Stimulated activated CD8-positive, alpha-beta memory T cell treated with anti-CD3 and anti-CD28 coated beads, Interleukin-2, amount 100 ng/mL, for 1 hour (primary cell): Measurements from ENCODE around the gene RCOR1.
"Not testable (repeated sequence)": the region's sequence is repeated elsewhere in the genome, so short reads cannot be mapped to it uniquely, and the experiment has no call there.

Experiments
- DNase-seq, 2 donors: peaks; one replicate each; pipeline ENCODE4 v3.0.0-alpha.2; 2020; ENCODE audit warnings: low read depth in 2 of 2

The RCOR1 gene

DNA sequence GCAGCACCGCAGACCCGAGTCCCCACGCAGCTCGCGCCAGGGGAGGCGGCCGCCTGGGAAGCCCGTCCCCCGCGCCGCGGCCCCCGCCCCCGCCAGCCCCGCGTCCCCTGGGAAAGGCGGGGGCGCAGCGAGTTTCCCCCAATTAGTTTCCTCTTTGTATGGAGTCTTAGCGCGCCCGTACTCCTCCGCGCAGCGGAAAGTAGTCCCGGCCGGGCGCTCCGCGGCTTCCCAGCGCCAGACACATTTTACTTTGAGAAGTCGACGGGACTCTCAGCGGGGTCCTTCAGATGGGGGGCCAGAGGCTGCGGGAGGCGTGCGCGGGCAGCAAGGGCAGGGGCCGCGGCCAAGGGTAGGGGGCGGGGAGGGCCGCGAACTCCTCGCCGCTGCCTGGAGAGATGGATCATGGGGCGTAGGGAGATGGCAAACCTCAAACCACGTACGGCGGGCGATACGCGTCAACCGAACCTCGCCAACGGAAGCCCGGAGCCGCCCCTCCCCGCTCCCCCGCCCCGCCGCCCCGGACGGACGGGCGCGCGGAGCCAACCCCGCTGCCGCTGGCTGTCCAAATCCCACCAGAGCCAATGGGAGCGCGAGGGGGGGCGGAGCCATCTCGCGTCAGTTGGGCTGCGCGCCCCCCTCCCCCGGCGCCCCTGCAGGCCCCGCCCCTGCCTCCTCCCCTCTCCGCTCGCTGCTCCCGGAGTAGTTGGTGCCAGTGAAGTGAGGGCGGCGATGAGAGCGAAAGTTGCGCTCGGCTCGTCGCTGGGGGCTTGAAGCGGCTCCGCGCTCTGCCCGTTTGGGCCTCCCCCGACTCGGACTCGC is at the start of gene RCOR1:
Gene RCOR1, plus strand, starts transcription at position 706 of the 819 bp plus-strand sequence. CDS start 238 bp downstream, outside the sequence.
- DNase-seq: peak; percentile 95 to 98

DNA sequence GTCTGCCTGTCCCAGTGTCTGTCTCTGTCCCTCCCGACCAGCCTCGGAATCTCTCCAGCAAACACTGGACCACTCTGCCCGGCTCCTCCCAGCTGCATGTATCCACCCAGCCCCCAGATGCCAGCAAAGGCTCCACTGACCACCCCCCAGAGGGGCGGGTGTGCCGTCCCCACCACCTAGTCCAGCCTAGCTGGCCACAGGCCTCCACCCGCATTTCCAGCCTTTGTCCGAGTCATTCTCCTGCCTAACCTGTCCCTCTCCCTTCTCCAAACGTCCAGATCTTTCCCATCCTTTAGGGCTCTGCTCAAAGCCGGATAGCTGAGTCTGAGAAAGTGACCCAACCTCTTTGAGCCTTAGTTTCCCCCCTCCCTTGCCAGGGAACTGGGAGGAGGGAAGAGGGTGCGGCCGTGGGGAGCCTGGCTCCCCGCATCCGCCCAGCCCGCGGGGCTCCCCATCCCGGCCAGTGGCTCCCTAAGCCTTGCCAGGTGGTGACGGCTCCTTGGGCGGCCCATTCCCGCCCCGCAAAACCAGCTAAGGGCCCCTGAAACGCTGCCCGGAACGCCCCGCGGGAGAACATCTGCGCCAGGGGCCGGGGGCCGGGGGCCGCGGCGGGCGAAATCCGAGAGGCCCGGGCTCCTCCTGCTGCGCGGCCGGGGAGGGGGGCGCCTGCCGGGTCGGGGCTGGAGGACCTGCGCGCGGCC is 48.3 kb upstream of the RCOR1 start:
- no peak for DNase-seq

DNA sequence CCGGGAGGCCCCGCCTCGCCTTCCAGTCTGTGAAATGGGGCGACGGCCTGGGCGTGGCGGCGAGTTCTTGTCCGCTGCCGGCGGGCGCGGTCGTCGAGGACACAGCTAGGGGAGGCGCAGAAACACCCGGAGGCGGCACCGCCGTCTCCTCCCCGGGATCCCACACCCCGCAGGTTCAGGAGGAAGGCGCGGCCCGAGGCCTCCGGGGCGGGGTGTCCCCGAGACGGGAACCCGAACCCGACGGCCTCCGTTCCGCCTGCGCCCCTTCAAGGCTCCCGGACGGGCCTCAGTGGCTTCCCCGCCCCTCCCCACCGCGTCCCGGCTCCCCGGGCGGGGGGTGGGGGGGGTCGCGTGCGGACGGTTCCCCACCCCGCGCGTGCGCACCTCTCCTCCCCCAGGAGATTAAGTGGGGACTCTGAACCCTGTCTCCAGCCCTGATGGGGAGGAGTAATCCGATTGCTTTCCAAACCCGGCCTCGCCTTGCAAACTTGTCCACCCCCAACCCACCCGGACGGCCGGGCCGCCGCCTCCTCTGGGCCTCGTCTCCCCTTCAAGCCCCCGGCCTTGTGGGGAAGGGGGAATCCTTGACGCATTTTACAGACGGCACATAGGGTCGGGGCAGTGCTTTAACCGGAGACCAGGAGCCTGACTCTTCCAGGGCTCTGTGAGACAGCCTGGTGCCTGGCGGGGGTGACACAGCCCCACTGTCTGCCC is 47.5 kb upstream of the RCOR1 start:
- no peak for DNase-seq

DNA sequence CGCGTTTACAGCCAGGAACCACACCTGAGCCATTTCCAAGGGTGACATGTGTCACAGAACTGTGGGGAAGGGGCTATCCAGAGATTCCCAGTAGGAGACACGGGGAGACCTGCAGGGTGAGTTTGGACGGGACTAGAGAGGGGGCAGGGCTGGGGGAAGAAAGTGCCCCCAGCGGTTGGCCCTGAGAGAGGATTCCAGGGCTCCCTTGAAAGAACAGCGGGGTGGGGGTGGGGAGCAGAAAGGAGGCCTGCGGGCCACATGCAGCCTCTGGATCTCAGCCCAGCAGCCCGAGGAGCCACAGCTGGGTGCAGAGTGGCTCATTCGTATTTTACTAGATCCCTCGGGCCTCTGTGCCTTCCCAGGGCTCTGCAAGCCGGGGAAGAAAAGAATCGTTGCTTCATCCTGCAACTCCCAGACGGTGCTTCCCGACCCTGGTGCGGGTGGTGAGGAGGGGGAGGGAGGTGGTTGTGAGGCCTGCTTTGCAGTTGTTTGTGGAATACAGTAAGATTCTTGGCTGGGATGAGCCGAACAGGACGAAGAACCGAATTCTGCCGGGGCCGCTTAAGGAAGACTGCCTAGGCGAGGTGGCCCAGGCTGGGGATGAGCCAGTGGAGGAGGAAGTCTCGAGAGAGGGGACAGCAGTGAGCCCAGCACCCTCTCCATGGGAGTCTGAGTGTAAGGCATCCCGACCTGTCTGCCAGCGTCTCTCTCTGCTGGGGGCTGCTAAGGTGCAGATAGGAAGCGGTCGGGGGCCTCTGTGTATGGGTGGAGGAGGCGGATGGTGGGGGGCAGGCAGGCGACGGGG is 46.8 kb upstream of the RCOR1 start:
- DNase-seq: no peak

DNA sequence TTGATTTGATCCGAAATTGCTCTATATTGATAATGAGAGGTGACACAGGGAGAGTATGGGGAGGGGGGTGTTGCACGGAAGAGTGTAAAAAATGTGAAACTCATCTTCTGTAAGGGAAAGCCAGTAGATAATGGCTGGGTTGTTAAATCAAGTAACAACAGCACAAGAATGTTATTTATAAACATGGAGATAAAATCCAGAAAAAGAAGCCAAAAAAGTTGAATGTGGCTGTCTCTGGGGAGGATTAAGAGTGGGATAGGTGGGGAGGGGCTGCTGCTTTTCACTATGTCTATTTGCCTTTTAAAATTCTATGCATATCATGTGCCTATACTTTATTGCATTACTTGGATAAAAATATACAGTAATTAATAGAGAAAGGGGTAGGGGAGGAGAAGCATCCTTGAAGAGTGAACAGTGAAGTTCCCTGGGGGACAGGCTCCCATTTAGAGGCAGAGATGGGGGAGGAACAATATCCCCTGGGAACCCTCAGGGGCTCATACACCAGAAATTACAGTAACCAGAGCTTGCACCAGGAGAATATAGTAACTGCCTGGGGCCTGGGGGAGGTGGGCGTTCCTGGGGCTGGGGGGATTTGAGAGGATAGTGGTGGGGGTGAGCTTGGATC is 43.7 kb upstream of the RCOR1 start:
- DNase-seq: no peak

DNA sequence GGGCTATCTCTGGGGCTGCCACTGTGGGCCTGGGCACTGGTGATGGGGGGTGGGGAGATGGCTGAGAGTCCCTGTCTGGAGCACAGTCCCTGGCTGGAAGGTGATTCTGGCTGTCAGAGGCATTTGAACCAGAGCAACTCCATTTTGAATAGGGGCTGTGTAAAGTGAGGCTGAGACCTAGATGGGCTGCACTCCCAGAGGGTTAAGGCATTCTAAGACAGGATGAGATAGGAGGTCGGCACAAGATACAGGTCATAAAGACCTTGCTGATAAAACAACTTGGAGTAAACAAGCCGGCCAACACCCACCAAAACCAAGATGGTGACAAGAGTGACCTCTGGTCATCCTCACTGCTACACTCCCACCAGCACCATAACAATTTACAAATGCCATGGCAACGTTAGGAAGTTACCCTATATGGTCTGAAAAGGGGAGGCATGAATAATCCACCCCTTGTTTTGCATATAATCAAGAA is 41.5 kb upstream of the RCOR1 start:
- DNase-seq: not testable (repeated sequence)

DNA sequence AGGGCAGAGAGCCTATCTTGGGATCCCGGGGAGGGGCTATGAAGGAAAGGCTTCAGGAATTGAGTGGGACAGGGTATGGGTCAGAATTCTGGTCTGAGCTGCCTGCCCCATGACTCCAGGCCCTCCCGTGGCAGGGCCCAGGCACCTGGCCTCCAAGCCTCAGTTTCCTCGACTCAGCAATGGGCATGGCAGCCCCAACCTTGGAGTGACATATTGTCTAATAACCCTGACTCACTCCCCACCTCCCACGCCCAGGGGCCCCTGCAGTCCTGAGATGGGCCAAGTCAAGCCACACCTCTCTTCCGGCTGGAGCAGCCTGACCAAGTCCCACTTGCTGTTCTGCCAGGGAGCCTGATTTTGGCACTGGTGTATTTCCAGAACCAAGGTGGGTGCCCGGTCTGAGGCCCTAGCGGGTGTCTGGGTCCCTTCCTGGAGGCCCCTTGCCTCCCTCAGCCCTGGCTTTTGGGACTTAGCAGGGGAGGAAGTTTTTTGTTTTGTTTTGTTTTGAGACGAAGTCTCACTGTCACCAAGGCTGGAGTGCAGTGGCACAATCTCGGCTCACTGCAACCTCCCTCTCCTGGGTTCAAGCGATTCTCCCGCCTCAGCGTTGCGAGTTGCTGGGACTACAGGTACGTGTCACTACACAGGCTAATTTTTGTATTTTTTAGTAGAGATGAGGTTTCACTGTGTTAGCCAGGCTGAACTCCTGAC is 40.3 kb upstream of the RCOR1 start:
- DNase-seq: no peak

DNA sequence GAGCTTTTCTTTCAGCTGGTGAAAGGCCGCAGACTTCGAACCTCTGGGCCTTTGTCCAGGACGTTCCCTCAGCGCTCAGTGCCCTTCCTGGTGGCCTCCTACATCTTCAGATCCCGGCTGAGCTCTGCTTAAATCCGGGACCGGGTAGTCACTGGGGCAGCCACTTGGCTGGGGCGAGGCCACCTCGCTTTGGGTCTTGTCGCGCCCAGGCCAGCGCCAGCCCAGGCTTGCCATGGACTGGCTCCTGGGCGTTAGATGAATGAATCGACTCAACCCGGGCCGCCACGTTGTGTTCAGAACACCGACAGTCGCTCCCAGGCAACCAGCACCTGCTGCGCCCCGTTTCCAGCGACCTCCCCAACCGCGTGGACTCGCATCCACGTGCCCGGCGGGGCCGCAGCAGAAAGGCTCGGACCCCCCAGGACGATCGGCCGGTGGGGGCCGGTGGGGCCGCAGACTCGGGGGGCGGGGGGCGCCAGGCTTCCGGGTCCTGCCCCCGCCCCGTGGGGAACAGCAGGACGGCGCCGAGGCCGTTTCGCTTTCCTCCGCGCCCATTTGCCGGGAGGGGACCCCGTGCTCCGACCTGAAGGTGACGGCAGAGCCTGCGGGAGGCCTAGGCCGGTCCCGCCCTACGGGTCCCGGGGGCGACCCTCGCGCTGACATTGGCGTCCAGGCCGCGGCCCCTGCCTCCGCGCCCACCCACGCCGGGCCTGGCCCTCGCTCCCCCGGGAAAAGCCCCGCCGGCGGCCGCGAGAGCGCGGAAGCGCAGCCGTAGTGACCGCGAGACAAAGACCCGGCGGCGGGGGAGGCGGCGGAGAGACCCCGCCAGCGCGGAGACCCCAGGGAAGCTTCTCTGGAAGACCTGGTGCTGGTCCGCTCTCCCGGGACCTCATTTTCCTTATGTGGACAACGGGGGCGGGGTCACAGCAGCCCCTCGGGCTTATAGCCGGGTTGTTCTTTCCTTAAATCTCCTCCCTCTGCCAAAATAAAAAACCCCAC is 37.3 kb upstream of the RCOR1 start:
- peak in 1 of 2 donors; percentile 41 for DNase-seq

DNA sequence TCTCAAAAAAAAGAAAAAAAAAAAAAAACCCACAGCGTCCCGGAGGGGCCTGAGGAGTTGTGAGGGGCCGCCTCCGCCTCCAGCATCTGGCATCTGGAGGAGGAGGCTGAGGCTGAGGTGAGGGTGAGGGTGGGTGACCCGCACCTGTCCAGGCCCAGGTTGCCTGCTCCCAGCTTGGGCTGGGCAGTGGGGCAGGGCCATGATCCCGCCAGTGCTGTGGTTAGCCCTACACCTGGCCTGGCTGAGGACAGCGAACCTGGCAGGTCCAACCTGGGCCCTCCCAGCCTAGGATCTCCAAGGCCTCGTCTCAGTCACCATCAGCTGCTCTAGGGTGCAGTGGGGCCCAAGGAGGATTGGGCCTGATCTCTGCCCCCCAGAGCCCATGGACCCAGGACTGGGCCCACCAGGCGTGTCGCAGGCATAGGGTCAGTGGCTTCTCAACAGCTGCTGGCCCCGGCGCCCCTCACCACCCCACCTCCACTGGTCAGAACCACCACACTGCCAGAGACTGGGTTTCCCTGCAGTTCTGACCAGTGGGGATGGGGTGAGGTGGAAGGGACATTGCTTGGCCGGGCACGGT is 36.3 kb upstream of the RCOR1 start:
- DNase-seq: no peak

DNA sequence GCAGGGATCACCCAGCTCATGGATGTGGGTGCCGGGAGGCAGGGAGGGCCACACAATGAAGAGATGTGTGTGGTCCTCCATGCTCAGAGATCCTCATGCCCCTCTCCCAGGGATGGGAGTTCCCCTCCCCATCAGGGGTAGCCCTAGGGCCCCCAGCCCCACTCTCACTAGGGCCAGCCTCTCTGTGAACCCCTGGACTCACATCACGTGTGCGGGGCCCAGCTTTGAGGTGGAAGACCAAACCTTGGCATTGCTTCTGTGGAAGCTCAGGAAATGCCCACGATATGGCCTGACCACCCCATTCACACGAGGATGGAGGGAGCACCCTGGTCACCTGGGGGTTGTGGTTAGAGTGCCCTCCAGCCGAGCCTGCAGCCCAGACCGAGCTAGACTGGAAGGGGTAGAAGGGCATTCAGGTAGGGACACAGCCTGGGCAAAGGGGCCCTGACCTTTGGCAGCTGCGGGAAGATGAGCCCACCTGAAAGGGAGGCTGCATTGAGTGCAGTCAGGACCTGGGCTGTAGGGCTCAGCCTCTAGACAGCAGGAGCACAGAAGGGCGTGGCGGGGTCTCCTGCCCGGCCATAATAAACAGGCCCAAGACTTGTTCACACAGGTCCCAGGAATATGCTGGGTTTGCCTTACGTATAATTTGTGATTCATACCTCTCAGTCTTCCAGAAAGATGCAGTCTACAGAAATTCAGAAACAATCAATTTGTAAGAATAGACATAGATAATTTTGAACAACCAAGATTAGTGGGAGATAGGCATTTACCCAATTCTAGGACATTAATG is 34.8 kb upstream of the RCOR1 start:
- DNase-seq: no peak

DNA sequence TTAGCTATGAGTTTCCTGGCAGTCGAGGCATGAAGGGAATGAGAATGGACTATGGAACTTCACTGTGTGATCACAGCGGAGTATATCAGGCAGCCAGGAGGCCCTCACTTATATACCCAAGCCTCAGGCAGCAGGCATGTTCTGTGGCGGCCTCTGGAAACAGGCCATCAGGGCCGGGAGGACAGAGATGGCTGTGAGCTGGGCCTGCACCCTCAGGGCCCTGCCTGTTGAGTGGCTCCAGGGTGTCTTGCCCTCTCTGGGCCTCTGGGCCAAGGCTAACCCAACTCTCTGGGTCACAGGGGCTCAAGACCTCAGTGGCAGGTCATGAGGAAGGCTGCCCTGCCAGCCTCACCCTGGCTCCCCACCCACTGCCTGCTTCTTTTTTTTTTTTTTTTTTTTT is 33.9 kb upstream of the RCOR1 start:
- no peak for DNase-seq

DNA sequence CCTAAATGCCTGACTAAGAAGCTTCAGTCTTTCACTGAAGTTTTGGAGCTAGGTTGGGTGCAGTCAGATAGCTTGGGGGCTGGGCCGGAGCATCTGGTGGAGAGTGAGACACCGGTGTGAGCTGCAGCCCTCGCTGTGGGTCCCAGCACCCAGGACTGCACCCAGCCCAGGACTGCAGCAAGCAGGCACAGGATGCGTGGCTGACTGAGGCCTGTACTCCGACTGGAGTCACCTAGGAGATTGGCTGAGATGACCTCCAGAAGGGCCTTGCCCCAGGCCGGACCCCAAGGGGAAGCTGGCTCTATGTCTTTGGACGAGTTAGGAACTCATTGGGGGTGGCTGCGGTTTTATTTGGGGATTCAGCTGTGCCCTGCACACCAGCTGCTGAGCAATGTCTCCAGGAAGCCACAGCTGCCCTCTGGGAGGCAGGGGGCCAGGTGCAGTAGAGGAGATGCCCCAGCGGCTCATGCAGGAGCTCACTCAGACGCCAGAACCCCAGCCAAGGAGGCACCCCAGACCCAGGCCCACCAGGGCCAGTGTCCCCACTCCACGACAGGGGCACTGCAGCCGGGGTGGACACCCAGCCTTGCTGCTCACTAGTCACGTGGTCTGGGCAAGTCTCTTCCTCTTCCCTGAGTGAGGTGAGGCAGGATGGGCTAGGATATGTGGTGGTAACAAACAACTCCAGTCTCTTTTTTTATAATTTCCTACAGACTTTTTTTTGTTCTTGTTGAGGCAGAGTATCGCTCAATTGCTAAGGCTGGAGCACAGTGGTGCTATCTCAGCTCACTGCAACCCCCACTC is 31.8 kb upstream of the RCOR1 start:
- no peak for DNase-seq

DNA sequence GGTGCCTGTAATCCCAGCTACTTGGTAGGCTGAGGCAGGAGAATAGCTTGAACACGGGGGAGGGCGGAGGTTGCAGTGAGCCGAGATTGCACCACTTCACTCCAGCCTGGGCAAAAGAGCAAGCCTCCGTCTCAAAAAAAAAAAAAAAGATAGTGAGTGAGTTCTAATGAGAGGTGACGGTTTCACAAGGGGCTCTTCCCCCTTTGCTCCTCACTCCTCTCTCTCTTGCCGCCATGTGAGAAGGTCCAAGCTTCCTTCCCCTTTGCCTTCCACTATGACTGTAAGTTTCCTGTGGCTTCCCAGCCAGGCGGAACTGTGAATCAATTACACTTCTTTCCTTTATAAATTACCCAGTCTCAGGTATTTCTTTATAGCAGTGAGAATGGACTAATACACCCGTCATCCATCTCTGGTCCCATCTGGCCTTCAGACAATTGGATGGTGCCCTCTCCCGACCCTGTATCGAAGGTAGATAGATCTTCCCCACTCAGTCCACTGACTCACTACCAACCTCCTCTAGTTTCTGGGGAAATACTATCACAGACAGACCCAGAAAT is 27.0 kb upstream of the RCOR1 start:
- no peak for DNase-seq

DNA sequence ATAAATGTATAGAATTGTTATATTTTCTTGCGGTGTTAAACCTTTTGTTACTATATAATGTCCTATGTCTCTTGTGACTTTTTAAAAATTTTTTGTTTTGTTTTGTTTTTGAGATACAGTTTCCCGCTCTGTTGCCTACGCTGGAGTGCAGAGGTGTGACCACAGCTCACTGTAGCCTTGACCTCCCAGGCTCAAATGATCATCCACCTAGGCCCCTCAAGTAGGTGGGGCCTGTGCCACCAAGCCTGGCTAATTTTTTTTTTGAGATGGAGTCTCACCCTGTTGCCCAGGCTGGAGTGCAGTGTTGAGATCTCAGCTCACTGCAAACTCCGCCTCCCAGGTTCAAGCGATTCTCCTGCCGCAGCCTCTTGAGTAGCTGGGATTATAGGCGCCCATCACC is 26.5 kb upstream of the RCOR1 start:
- DNase-seq: no peak

DNA sequence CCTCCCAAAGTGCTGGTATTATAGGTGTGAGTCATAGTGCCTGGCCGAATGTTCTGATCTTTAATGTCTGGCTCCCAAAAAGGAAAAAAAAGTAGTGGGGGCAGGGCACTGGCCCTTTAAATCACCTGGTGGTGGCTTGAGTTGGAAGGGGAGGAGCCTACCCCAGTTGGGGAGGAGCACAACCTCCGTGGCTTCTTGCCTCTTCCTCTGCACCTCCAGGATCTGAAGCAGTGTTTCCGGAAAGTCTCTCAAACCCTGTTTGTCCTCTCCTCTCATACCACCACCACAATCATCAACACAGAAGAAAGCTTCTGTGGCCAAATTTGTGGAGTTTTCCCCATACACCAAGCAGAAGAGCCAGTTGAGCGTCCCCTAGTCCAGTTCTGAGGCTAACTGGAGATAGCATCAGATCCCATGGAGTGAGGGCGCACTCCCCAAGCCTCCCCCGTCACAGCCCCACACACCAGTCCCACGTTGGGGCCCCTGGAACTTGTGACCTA is 24.3 kb upstream of the RCOR1 start:
- DNase-seq: no peak

DNA sequence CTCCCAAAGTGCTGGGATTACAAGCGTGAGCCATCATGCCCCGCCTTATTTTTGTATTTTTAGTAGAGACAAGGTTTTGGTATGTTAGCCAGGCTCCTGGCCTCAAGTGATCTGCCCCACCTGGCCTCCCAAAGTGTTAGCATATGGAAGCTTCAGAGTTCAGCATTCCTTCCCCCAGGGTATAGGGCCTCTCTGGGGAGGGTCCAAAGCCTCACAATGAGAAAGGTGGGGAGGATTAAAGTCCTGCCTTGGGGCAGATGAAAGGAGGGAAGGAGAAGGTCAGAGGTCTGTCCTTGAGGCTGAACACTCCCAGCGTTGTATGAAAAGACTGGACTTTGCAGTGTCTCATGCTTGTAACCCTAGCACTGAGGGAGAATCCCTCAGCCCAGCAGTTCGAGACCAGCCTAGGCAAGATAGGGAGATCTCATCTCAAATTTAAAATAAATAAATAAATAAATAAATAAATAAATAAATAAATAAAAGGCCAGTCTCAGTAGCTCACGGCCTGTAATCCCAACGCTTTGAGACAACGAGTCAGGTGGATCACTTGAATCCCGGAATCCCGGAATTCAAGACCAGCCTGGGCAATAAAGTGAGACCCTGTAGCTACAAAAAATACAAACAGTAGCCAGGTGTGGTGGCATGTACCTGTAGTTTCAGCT is 22.0 kb upstream of the RCOR1 start:
- no peak for DNase-seq
